Pulmonary artery endothelial cell (primary cell): Measurements from ENCODE around the gene DDX20. TPM values are rescaled to one million over a fixed set of nuclear protein-coding genes. Genes with fewer than 3 reads are reported as not detected.

Experiments used
- total RNA-seq: library from RNA; depleted of rRNA; stranded (reverse); fragments of >200 nt; gene quantifications from 2 replicates; pipeline ENCODE4 v1.2.3, GENCODE V29; 2014

DDX20 gene
- total RNA-seq, 1 donor from 2014 or later: 21.2 TPM

Other genes with a start within 250 kb of the DDX20 start
- gene RAP1A, start 136.1 kb upstream of the DDX20 start, total RNA-seq: 20.8 and 27.5 TPM in 2 replicates
- 4.6 and 6.0 TPM in 2 replicates for gene INKA2, start 16.5 kb upstream of the DDX20 start, total RNA-seq
- gene KCND3, start 233.8 kb downstream of the DDX20 start, total RNA-seq: under 0.01 TPM in 2 replicates